Keratinocyte (primary cell): ENCODE data around the gene SH3PXD2A. TPM values are rescaled to one million over a fixed set of nuclear protein-coding genes. Genes with fewer than 3 reads are reported as not detected.
A peak's percentile ranks its signal among the peaks of the same experiment; 100 is the strongest.

Source experiments
- DNase-seq: peaks from one replicate; pipeline ENCODE4 v3.0.0-alpha.2; 2011; ENCODE audit warnings: low read depth, missing footprints, low spot score
- FAIRE-seq: peaks from 2 replicates; lab custom pipeline; 2011; peaks lifted over from hg19 to GRCh38; lab: Jason Lieb, UNC
- H2AFZ ChIP-seq: 2 replicates; pipeline ENCODE4 v1.6.0; 2012; ENCODE audit warnings: low read length, control low read depth, inconsistent platforms; ENCODE audit not compliant: control insufficient read depth
- H3K27ac ChIP-seq: 2 replicates; pipeline ENCODE4 v1.5.1; 2011; ENCODE audit warnings: low read length; ENCODE audit not compliant: control insufficient read depth, insufficient read depth
- H3K27me3 ChIP-seq: 3 replicates; pipeline ENCODE4 v1.6.0; 2011; ENCODE audit warnings: low read length; ENCODE audit not compliant: control insufficient read depth, insufficient read depth; ENCODE audit errors: extremely low read depth
- H3K36me3 ChIP-seq, 2 experiments: 2 replicates in 1 of 2; 3 replicates in 1 of 2; pipeline ENCODE4 v1.5.1; 2011; ENCODE audit warnings: low read length in 2 of 2, mild to moderate bottlenecking in 1 of 2; ENCODE audit not compliant: control insufficient read depth in 2 of 2, insufficient read depth in 2 of 2; ENCODE audit errors: extremely low read depth in 1 of 2
- H3K4me1 ChIP-seq: 3 replicates; pipeline ENCODE4 v1.5.1; 2011; ENCODE audit warnings: low read length; ENCODE audit not compliant: control insufficient read depth, insufficient read depth; ENCODE audit errors: extremely low read depth
- H3K4me2 ChIP-seq: 3 replicates; pipeline ENCODE4 v1.6.0; 2011; ENCODE audit warnings: low read depth, low read length; ENCODE audit not compliant: control insufficient read depth, insufficient read depth; ENCODE audit errors: extremely low read depth
- H3K4me3 ChIP-seq, 3 experiments: fragments of 200-600 bp in 1 of 3; sonication (generic) in 1 of 3; 2 replicates in 2 of 3; 3 replicates in 1 of 3; pipeline ENCODE4 v1.5.1; 2011 to 2016; ENCODE audit warnings: low read length in 3 of 3, mild to moderate bottlenecking in 3 of 3, control low read depth in 2 of 3, inconsistent platforms in 1 of 3, low read depth in 1 of 3, mixed read lengths in 1 of 3, mixed run types in 1 of 3, moderate library complexity in 1 of 3; ENCODE audit not compliant: control insufficient read depth in 2 of 3, insufficient read depth in 2 of 3; ENCODE audit errors: extremely low read depth in 1 of 3
- H3K79me2 ChIP-seq: 2 replicates; pipeline ENCODE4 v1.6.0; 2012; ENCODE audit warnings: low read length; ENCODE audit not compliant: control insufficient read depth, insufficient read depth
- H3K9ac ChIP-seq: 3 replicates; pipeline ENCODE4 v1.6.0; 2011; ENCODE audit warnings: low read length; ENCODE audit not compliant: control insufficient read depth, insufficient read depth; ENCODE audit errors: extremely low read depth
- H3K9me1 ChIP-seq: 3 replicates; pipeline ENCODE4 v1.6.0; 2011; ENCODE audit warnings: low read length; ENCODE audit not compliant: control insufficient read depth, insufficient read depth; ENCODE audit errors: extremely low read depth
- H3K9me3 ChIP-seq: 2 replicates; pipeline ENCODE4 v1.5.1; 2012; ENCODE audit warnings: low read depth, low read length; ENCODE audit not compliant: control insufficient read depth
- H4K20me1 ChIP-seq: 3 replicates; pipeline ENCODE4 v1.6.0; 2011; ENCODE audit warnings: low read length; ENCODE audit not compliant: control insufficient read depth, insufficient read depth; ENCODE audit errors: extremely low read depth
- CTCF ChIP-seq, 3 experiments: IDR thresholded peaks in 1 of 3; conservative IDR thresholded peaks in 1 of 3; optimal IDR thresholded peaks in 1 of 3; 2 replicates in 2 of 3; 3 replicates in 1 of 3; pipeline versions ENCODE3 to v1.5.1; 2011; ENCODE audit warnings: low read length in 3 of 3, mild to moderate bottlenecking in 3 of 3, moderate library complexity in 2 of 3, control low read depth in 1 of 3, inconsistent platforms in 1 of 3; ENCODE audit not compliant: insufficient read depth in 2 of 3; ENCODE audit errors: extremely low read depth in 1 of 3
- EZH2 ChIP-seq: IDR thresholded peaks from one replicate; pipeline ENCODE4 v1.6.1; 2012; ENCODE audit warnings: inconsistent platforms, mild to moderate bottlenecking, low read length, moderate library complexity
- dilution Hi-C: fragments of 300-500 bp; cut with MboI; formaldehyde crosslinking; loops from one replicate; pipeline ENCODE4 v1.7.0; 2020; ENCODE audit warnings: low sequenced_read_pairs; ENCODE audit not compliant: extremely low pct_ligation_motif_present
- polyA plus RNA-seq, 5 experiments: library from polyadenylated mRNA; depleted of rRNA in 3 of 5; stranded (reverse) in 3 of 5; stranded (forward) in 1 of 5; unstranded in 1 of 5; fragments of >200 nt; gene quantifications; 1 replicate in 1 of 5; 2 replicates in 3 of 5; 3 replicates in 1 of 5; pipeline versions ENCODE4 v1.2.1 to v1.2.3, GENCODE V29; 2011 to 2012; ENCODE audit warnings: missing spikeins in 2 of 5, low read depth in 1 of 5, low replicate concordance in 1 of 5

SH3PXD2A gene
- polyA plus RNA-seq, 1 donor (not counting 4 experiments of a cell fraction or from before 2014, with no cell fraction given) = 33.9 TPM

GRCh38 chr10:103805781-103806180 is 49.6 kb downstream of the SH3PXD2A start:
- Histone ChIP-seq H3K4me1 (peaks cover 54% of the 10 kb centered on the region), H3K4me3 (no peak overlapping the region), H3K36me3 (peaks cover 14 to 40% of the 10 kb centered on the region in 2 experiments), H3K27me3 (no peaks in the 10 kb centered on the region), H3K9ac (no peak overlapping the region), H3K9me1 (peaks cover 13% of the 10 kb centered on the region), H3K4me2 (no peak overlapping the region), H3K9me3 (no peaks in the 10 kb centered on the region), H3K27ac (no peak overlapping the region), H4K20me1 (peaks cover 27% of the 10 kb centered on the region), H3K79me2 (peaks cover 88% of the 10 kb centered on the region), H2AFZ (no peak overlapping the region)
- TF ChIP-seq EZH2 (no peak), CTCF (optimal IDR thresholded peaks at IDR 0.05 in 1 of 3, IDR thresholded peaks at IDR 0.05 in 1 of 3, conservative IDR thresholded peaks at IDR 0.05 in 1 of 3; ENCODE audit: extremely low read depth in 1 of 3, insufficient read depth in 2 of 3, low read length in 3 of 3) (no peak)
- FAIRE-seq (no peak), DNase-seq (no peak)
- dilution Hi-C loops = no loop called here

DNA sequence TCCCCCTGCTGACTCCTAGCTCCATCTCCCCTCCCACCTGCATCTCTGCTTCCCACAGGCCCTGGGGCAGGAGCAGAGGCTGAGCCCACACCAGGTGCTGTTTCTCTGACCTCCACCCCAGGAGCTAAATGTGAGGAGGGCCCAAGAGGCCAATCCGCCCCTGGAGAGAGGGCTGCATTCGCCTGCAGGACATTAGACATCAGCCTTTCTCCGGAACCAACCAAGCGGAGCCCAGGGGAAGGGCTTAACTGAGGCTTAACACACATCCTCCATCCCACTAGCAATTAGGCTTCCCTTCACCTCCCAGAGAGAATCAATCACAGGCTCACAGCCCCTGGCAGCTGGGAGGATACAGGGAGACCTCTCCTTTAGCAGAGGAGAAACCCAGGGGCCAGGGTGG is 50.5 kb downstream of the SH3PXD2A start:
- H3K4me2 ChIP-seq = no peak overlapping the region
- no peaks in the 10 kb centered on the region for H3K9me3 ChIP-seq
- no peak for DNase-seq
- FAIRE-seq = no peak
- peaks cover 13 to 43% of the 10 kb centered on the region in 2 experiments for H3K36me3 ChIP-seq
- dilution Hi-C loops = no loop called here
- no peak overlapping the region for H3K9ac ChIP-seq
- peak overlapping the region; percentile 10 for H3K27ac ChIP-seq
- H3K79me2 ChIP-seq = peaks cover 86% of the 10 kb centered on the region
- peaks cover 15% of the 10 kb centered on the region for H3K9me1 ChIP-seq
- no peak overlapping the region for H3K4me3 ChIP-seq
- no peaks in the 10 kb centered on the region for H3K27me3 ChIP-seq
- no peak overlapping the region for H2AFZ ChIP-seq
- TF ChIP-seq CTCF (optimal IDR thresholded peaks at IDR 0.05 in 1 of 3, IDR thresholded peaks at IDR 0.05 in 1 of 3, conservative IDR thresholded peaks at IDR 0.05 in 1 of 3; ENCODE audit: extremely low read depth in 1 of 3, insufficient read depth in 2 of 3, low read length in 3 of 3) (no peak), EZH2 (no peak)
- peaks cover 31% of the 10 kb centered on the region for H4K20me1 ChIP-seq
- H3K4me1 ChIP-seq = peaks cover 63% of the 10 kb centered on the region
